Measurements from ENCODE around the gene APH1B. TPM values are rescaled to one million over a fixed set of nuclear protein-coding genes. Genes with fewer than 3 reads are reported as not detected.

APH1B gene
- total RNA-seq, 2 donors from 2014 or later, result 24.4 to 30.6 TPM

DNA sequence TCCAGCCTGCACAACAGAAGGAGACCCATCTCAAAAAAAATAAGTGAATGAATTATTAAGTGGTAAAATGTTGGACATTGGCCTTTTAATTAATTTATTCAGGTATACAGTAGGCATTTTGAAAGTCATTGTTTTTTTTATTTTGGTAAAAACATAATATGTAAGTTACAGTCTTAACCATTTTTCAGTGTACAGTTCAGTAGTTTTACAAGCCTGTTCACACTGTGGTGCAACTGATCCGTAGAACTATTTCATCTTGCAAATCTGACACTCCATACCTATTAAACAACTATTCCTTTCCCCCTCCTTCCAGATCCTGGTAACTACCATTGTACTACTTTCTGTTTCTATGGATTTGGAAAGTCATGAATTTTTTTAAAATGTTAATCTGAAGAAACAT is 36.1 kb upstream of the APH1B start:
- ATAC-seq (replicated peaks in 1 of 2) (no peak), DNase-seq (no peak)
- H3K27me3 Mint-ChIP-seq (ENCODE audit: low read depth), result no peaks in the 10 kb centered on the region
- peaks cover 4 to 27% of the 10 kb centered on the region in 2 donors for H3K36me3 Mint-ChIP-seq (ENCODE audit: insufficient read depth in 2 of 2)
- no peak overlapping the region for H3K4me3 Mint-ChIP-seq
- H3K4me1 Mint-ChIP-seq (ENCODE audit: low read depth), result peaks cover 79% of the 10 kb centered on the region
- peaks cover 0 to 3% of the 10 kb centered on the region in 2 donors for H3K9me3 Mint-ChIP-seq
- H3K27ac Mint-ChIP-seq, result no peak overlapping the region

DNA sequence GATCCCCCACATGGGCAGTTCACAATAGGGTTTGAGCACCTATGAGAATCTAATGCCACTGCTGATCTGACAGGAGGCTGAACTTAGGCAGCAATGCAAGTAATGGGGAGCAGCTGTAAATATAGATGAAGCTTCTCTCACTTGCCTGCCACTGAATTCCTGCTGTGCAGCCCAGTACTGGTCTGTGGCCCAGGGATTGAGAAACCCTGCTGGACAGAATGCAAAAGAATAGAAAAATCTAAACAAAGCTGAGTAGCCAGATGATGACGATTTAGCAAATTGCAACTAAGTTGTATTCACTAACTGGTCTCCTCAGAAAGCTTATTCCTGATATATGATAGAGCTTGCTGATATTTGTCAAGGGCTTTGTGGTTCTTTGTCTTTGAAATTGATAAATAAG is 34.3 kb upstream of the APH1B start:
- H3K4me3 Mint-ChIP-seq, result no peak overlapping the region
- ATAC-seq (replicated peaks in 1 of 2), result no peak
- no peaks in the 10 kb centered on the region for H3K9me3 Mint-ChIP-seq
- no peak for DNase-seq
- H3K4me1 Mint-ChIP-seq (ENCODE audit: low read depth), result peaks cover 66% of the 10 kb centered on the region
- peaks cover 11 to 26% of the 10 kb centered on the region in 2 donors for H3K36me3 Mint-ChIP-seq (ENCODE audit: insufficient read depth in 2 of 2)
- H3K27me3 Mint-ChIP-seq (ENCODE audit: low read depth), result no peaks in the 10 kb centered on the region
- H3K27ac Mint-ChIP-seq, result peak overlapping the region; percentile 11

DNA sequence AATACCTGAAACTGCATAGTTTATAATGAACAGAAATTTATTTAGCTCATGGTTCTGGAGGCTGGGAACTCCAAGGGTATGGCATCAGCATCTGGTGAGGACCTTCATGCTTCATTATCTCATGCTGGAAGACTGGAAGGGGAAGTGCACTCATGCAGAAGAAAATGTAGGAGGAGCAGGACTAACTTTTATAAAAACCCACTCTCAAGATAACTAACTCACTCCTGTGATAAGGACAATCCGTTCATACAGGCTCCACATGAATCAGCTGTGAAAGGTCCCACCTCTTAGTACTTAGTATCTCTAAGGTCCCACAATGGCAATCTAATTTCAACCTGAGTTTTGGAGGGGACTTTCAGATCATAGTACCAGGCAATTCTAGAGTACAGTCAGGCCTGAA is 33.6 kb upstream of the APH1B start:
- Mint-ChIP-seq H3K4me1 (ENCODE audit: low read depth) (peaks cover 59% of the 10 kb centered on the region), H3K36me3 (ENCODE audit: insufficient read depth in 2 of 2) (peaks cover 10 to 30% of the 10 kb centered on the region in 2 donors)

DNA sequence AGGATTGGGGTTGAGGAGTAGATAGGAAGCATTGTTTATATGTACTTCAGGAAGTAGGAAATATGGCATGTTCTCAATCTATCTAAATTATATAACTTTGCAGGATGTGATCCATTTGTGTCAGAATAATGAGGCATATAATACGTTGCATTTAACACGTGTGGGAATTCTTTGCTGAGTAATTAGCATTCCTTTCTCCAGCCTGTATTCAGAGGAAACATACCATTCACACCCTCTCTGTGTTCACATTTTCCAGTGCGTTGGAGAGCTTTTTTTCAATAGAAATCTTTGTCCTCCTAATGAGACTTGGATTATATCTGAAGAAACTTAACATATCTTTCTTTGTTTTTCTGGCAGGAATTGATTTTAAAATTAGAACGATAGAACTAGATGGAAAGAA is 33.0 kb upstream of the APH1B start:
- H3K36me3 Mint-ChIP-seq (ENCODE audit: insufficient read depth in 2 of 2), result peaks cover 10 to 32% of the 10 kb centered on the region in 2 donors
- no peaks in the 10 kb centered on the region for H3K27me3 Mint-ChIP-seq (ENCODE audit: low read depth)
- H3K9me3 Mint-ChIP-seq, result no peaks in the 10 kb centered on the region
- DNase-seq (no peak), ATAC-seq (replicated peaks in 1 of 2) (no peak)
- peak overlapping the region; percentile 80 for H3K27ac Mint-ChIP-seq
- peaks cover 56% of the 10 kb centered on the region for H3K4me1 Mint-ChIP-seq (ENCODE audit: low read depth)
- peak overlapping the region in 1 of 2 donors; percentile 60 for H3K4me3 Mint-ChIP-seq

More for the DNA sequence above, 33.6 kb upstream of the APH1B start:
- peak in 1 of 2 donors; percentile 43 for ATAC-seq (replicated peaks in 1 of 2)
- Mint-ChIP-seq H3K27ac (peak overlapping the region; percentile 80), H3K9me3 (no peaks in the 10 kb centered on the region), H3K27me3 (ENCODE audit: low read depth) (no peaks in the 10 kb centered on the region), H3K4me3 (peak overlapping the region; percentile 4 to 47)
- DNase-seq, result no peak

DNA sequence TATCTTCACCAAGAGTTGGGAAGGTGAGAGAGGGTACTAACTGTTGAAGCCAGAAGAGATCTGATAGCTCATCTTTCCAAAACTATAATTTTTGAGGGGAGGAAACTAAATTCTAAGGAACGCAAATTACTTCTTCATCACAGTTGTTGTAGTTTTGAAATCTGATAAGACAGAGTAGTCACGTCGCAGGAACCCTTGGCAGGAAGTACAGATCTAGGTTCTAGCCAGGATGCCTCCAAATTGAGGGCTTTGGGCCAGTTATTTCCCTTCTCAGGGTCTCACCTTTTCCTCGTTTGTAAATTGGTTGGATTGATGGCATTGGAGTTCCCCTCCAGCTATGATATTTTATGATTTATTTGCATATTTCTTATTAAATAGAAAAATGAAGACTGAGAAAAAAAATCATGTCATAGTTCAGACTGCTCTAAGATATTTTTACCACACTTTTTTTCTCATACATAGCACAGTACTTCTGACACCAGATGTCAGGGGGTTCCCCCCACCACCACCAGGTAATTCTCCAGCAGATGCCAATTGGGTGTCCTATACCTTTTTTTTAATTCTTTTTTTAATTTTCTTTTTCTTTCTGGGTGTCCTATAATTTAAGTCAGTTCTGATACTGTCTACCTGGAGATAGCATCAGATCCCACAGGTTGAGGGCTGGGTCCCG is 32.3 kb upstream of the APH1B start:
- no peaks in the 10 kb centered on the region for H3K27me3 Mint-ChIP-seq (ENCODE audit: low read depth)
- H3K36me3 Mint-ChIP-seq (ENCODE audit: insufficient read depth in 2 of 2), result peaks cover 13 to 36% of the 10 kb centered on the region in 2 donors

DNA sequence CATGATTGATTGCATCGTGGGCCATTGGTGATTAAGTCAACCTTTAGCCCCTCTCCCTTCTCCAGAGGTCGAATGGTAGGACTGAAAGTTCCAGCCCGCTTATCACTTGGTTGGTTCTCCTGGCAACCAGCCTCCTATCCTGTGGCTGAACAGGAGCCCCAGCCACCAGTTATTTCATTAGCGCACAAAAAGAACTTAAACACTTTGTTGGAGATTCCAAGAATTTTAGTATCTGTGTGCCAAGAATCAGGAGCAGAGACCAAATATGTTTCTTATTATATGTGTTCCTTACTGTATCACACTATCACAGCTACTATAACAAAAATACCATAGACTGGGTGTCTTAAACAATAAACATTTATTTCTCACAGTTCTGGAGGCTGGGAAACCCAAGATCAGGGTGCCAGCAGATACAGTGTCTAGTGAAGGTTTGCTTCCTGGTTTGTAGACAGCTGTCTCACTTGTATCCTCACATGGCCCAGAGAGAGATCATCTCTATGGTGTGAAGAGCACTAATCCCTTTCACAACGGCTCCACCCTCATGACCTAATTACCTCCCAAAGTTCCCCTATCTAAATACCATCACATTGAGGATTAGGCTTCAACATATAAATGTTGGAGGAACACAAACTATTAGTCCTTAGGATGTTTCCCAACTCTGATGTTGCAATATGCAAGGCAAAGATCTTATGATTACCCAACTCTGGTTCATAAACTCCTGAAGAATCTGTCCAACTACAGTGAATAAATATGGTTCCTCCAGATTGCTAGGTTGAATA is 30.5 kb upstream of the APH1B start:
- Mint-ChIP-seq H3K4me1 (ENCODE audit: low read depth) (peaks cover 43% of the 10 kb centered on the region), H3K9me3 (no peaks in the 10 kb centered on the region), H3K27ac (peak overlapping the region; percentile 42), H3K4me3 (no peak overlapping the region), H3K36me3 (ENCODE audit: insufficient read depth in 2 of 2) (peaks cover 15 to 39% of the 10 kb centered on the region in 2 donors), H3K27me3 (ENCODE audit: low read depth) (no peaks in the 10 kb centered on the region)
- ATAC-seq (replicated peaks in 1 of 2) (no peak), DNase-seq (no peak)

More for the DNA sequence above, 32.3 kb upstream of the APH1B start:
- DNase-seq (no peak), ATAC-seq (replicated peaks in 1 of 2) (peak in 1 of 2 donors; percentile 39)
- Mint-ChIP-seq H3K4me3 (peak overlapping the region in 1 of 2 donors; percentile 60), H3K27ac (peak overlapping the region; percentile 82), H3K9me3 (no peaks in the 10 kb centered on the region), H3K4me1 (ENCODE audit: low read depth) (peaks cover 49% of the 10 kb centered on the region)

DNA sequence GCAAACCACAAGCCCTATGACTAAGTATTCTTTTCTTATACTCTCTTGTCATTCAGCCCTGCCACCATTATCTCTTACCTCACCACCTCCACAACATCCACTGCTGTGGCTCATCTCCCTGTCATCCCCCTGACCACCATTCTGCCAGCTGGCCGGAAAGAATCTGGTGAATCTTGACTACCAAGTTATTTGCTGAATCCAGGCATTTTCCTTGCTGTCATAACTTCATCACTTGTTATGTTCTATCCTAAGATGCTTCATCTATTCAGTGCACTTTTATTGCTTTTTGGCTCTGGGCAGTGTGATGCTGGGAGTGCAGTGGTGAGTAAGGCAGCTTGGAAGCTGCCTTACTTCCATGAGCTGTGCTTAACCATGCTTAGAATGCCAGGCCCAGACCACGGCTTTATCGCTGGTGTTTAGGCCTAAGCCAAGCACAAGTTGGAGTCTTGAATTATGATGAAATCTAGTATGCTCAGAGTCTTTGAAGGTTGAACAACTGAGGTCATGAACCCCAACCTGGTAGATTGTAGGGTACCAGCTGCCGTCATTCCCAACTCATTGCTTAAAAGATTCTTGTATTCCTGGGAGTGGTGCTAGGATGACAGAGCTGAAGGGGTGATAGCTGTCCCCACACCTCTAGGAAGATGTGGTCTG is 27.0 kb upstream of the APH1B start:
- H3K27ac Mint-ChIP-seq, result no peak overlapping the region
- H3K4me1 Mint-ChIP-seq (ENCODE audit: low read depth), result peaks cover 27% of the 10 kb centered on the region
- H3K36me3 Mint-ChIP-seq (ENCODE audit: insufficient read depth in 2 of 2), result peaks cover 16 to 38% of the 10 kb centered on the region in 2 donors
- no peaks in the 10 kb centered on the region for H3K9me3 Mint-ChIP-seq
- DNase-seq, result no peak
- H3K27me3 Mint-ChIP-seq (ENCODE audit: low read depth), result no peaks in the 10 kb centered on the region
- no peak overlapping the region for H3K4me3 Mint-ChIP-seq
- ATAC-seq (replicated peaks in 1 of 2), result no peak

DNA sequence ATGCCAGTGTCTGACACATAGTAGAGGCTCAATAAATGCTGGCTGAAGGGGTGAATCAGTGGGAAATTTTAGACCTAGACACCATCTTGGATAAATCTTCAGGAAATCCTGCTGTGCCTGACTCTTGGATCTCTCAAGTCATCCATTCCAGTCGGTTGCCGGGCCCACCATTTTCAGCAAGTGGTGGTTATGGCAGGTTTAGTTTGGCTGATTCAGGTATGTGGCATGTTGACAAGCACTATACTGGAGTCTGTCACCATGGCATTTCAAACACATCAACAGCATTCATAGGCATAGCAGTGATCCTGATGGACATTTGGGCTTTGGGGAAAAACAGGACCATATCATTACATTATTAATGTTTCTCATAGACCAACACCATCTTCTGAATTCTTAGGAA is 25.7 kb upstream of the APH1B start:
- Mint-ChIP-seq H3K27ac (no peak overlapping the region), H3K4me3 (no peak overlapping the region), H3K27me3 (ENCODE audit: low read depth) (no peaks in the 10 kb centered on the region), H3K9me3 (no peaks in the 10 kb centered on the region), H3K36me3 (ENCODE audit: insufficient read depth in 2 of 2) (peaks cover 13 to 34% of the 10 kb centered on the region in 2 donors), H3K4me1 (ENCODE audit: low read depth) (peaks cover 19% of the 10 kb centered on the region)
- no peak for ATAC-seq (replicated peaks in 1 of 2)
- no peak for DNase-seq

DNA sequence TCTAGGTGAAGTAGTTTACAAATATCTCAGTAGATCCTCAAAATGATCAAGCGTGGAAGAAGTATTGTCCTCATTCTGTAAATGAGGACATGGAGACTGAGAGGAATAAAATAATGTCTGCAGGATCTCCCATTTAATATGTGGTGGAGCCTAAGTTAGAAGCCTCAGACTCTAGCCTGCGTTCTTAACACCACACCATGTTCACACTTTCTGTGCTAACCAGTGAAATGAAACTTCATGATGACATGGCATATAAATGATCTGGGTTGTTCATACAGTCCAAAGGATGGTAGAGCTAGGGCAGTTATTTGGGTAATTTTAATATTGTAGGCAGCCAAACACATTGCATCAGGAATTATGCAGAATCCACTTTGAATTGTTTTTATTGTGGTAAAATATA is 25.1 kb upstream of the APH1B start:
- no peak overlapping the region for H3K27ac Mint-ChIP-seq
- ATAC-seq (replicated peaks in 1 of 2) (no peak), DNase-seq (no peak)
- H3K27me3 Mint-ChIP-seq (ENCODE audit: low read depth), result no peaks in the 10 kb centered on the region
- peaks cover 17% of the 10 kb centered on the region for H3K4me1 Mint-ChIP-seq (ENCODE audit: low read depth)
- peaks cover 11 to 28% of the 10 kb centered on the region in 2 donors for H3K36me3 Mint-ChIP-seq (ENCODE audit: insufficient read depth in 2 of 2)
- H3K4me3 Mint-ChIP-seq, result no peak overlapping the region
- H3K9me3 Mint-ChIP-seq, result no peaks in the 10 kb centered on the region

DNA sequence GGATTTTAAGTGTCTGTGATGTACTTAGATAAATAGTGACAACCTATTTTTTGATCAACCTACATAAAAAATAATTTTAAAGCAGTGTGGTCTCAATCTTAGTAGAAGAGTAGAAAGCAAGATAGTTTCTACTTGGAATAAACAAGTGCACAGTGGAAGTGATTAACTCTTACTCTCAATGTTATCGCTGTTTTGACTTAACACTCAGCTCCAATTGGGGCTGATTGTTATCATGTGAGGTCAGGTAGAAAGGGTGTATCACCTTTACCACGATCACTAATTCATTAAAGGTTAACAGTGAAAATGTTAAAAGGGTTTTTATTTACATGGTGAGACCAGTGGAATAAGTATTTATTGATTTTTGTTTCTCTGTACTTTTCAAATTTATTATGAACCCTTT is 22.4 kb upstream of the APH1B start:
- H3K27ac Mint-ChIP-seq, result no peak overlapping the region
- DNase-seq (no peak), ATAC-seq (replicated peaks in 1 of 2) (no peak)
- H3K4me3 Mint-ChIP-seq, result no peak overlapping the region
- no peaks in the 10 kb centered on the region for H3K9me3 Mint-ChIP-seq
- H3K27me3 Mint-ChIP-seq (ENCODE audit: low read depth), result no peaks in the 10 kb centered on the region
- peaks cover 24% of the 10 kb centered on the region for H3K4me1 Mint-ChIP-seq (ENCODE audit: low read depth)
- peaks cover 9 to 30% of the 10 kb centered on the region in 2 donors for H3K36me3 Mint-ChIP-seq (ENCODE audit: insufficient read depth in 2 of 2)

DNA sequence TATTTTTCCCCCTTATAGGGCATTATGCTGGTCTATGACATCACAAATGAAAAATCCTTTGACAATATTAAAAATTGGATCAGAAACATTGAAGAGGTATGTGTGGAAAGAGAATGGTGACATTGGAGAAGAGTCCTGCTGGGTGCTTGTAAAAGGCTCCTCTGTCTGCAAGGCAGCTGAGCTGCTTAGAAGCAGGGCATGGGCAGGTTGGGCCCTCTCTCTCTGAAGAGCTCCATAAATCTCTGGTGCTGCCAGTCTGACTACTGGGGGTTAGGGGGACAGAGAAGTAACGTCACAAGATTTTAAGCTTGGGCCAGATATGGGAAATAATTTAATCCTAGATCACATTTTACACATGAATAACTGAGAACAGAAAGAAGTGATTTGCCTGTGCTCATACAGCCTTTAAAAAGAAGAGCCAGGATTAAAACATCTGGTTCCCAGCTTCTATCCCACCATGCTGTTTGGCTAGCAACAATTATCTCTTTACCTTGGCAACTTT is 21.9 kb upstream of the APH1B start:
- Mint-ChIP-seq H3K9me3 (no peaks in the 10 kb centered on the region), H3K27me3 (ENCODE audit: low read depth) (no peaks in the 10 kb centered on the region), H3K4me3 (no peak overlapping the region), H3K4me1 (ENCODE audit: low read depth) (peaks cover 24% of the 10 kb centered on the region), H3K27ac (no peak overlapping the region), H3K36me3 (ENCODE audit: insufficient read depth in 2 of 2) (peaks cover 9 to 29% of the 10 kb centered on the region in 2 donors)
- no peak for DNase-seq
- ATAC-seq (replicated peaks in 1 of 2), result no peak

DNA sequence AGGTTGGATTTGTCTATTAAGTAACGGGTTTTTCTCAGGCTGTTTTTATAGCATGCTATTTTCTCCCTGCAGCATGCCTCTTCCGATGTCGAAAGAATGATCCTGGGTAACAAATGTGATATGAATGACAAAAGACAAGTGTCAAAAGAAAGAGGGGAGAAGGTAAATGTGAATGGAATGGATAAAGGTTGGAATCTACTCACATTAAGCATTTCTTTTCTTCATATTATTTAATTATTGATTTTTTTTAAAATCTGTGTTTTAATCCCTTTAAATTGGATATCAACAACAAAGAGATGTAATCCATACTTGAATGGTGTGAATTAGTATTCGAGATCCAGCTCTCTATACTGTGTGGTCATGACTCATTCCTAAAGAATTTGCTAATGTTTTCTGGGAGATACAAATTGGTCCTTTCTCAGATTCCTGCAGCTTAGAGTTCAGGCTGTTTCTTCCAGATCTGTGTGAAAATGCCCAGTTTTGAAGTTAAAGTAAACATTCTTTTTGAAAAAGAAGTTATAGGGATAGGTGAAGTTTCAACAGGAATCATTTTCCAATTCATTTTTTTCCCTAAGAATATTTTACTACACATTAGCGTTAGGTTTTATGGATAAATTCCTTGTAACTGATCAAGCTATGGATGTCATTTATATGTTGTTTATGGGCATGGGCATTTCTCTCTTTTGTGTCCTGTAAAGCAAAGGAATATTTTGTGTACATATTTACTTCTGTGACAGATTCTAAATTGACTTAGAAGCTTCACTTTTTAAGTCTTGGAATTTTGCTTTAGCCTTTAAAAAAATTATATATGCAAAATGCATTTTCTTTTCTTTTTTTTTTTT is 20.8 kb upstream of the APH1B start:
- ATAC-seq (replicated peaks in 1 of 2) (no peak), DNase-seq (no peak)
- Mint-ChIP-seq H3K27me3 (ENCODE audit: low read depth) (no peaks in the 10 kb centered on the region), H3K9me3 (no peaks in the 10 kb centered on the region), H3K4me3 (no peak overlapping the region), H3K36me3 (ENCODE audit: insufficient read depth in 2 of 2) (peaks cover 11 to 35% of the 10 kb centered on the region in 2 donors), H3K4me1 (ENCODE audit: low read depth) (peaks cover 24% of the 10 kb centered on the region), H3K27ac (peak overlapping the region; percentile 55)

Measured in activated T-cell treated with anti-CD3 and anti-CD28 coated beads, Interleukin-2, amount 50 U/mL, for 72 hours (primary cell).